ENCODE measurements around the gene TCERG1L.

- TF ChIP-seq POLR2A (conservative IDR thresholded peaks at IDR 0.05): no peak
- TF ChIP-seq, protein P1, sequence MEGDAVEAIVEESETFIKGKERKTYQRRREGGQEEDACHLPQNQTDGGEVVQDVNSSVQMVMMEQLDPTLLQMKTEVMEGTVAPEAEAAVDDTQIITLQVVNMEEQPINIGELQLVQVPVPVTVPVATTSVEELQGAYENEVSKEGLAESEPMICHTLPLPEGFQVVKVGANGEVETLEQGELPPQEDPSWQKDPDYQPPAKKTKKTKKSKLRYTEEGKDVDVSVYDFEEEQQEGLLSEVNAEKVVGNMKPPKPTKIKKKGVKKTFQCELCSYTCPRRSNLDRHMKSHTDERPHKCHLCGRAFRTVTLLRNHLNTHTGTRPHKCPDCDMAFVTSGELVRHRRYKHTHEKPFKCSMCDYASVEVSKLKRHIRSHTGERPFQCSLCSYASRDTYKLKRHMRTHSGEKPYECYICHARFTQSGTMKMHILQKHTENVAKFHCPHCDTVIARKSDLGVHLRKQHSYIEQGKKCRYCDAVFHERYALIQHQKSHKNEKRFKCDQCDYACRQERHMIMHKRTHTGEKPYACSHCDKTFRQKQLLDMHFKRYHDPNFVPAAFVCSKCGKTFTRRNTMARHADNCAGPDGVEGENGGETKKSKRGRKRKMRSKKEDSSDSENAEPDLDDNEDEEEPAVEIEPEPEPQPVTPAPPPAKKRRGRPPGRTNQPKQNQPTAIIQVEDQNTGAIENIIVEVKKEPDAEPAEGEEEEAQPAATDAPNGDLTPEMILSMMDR (IDR thresholded peaks at IDR 0.05 in 2 of 3, conservative IDR thresholded peaks at IDR 0.05 in 1 of 3; ENCODE audit: insufficient read depth in 2 of 3, low read depth in 1 of 3, low read length in 3 of 3): no peak
- TF ChIP-seq PBX2 (CRISPR knock-in tag; IDR thresholded peaks at IDR 0.05; ENCODE audit: low read depth): no peak
- no peak for TF ChIP-seq PBX2 (tag; conservative IDR thresholded peaks at IDR 0.05; ENCODE audit: low read depth)
- TF ChIP-seq, protein P2, sequence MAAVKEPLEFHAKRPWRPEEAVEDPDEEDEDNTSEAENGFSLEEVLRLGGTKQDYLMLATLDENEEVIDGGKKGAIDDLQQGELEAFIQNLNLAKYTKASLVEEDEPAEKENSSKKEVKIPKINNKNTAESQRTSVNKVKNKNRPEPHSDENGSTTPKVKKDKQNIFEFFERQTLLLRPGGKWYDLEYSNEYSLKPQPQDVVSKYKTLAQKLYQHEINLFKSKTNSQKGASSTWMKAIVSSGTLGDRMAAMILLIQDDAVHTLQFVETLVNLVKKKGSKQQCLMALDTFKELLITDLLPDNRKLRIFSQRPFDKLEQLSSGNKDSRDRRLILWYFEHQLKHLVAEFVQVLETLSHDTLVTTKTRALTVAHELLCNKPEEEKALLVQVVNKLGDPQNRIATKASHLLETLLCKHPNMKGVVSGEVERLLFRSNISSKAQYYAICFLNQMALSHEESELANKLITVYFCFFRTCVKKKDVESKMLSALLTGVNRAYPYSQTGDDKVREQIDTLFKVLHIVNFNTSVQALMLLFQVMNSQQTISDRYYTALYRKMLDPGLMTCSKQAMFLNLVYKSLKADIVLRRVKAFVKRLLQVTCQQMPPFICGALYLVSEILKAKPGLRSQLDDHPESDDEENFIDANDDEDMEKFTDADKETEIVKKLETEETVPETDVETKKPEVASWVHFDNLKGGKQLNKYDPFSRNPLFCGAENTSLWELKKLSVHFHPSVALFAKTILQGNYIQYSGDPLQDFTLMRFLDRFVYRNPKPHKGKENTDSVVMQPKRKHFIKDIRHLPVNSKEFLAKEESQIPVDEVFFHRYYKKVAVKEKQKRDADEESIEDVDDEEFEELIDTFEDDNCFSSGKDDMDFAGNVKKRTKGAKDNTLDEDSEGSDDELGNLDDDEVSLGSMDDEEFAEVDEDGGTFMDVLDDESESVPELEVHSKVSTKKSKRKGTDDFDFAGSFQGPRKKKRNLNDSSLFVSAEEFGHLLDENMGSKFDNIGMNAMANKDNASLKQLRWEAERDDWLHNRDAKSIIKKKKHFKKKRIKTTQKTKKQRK (IDR thresholded peaks at IDR 0.05; ENCODE audit: borderline replicate concordance, low read depth, low read length): no peak
Observed at GRCh38 chr10:131248376-131249165, 63.0 kb downstream of the TCERG1L start.
